Esophagus muscularis mucosa (tissue), 4 donors: ENCODE measurements around the gene DENND2A. TPM values are rescaled to one million over a fixed set of nuclear protein-coding genes. Genes with fewer than 3 reads are reported as not detected.

Source experiments
- DNase-seq: peaks from one replicate; pipeline ENCODE4 v3.0.0-alpha.2; 2017; ENCODE audit errors: extremely low spot score
- H3K27ac ChIP-seq, 4 donors: fragments of 200-600 bp; sonication (generic); replicated peaks in 1 of 4; 1 replicate in 3 of 4; 2 replicates in 1 of 4; pipeline ENCODE4 v1.5.1; 2016 to 2019; ENCODE audit warnings: mild to moderate bottlenecking in 1 of 4
- H3K27me3 ChIP-seq, 4 donors: fragments of 200-600 bp; sonication (generic); one replicate each; pipeline versions ENCODE4 v1.5.1 to v1.6.0; 2016 to 2019
- H3K36me3 ChIP-seq, 4 donors: fragments of 200-600 bp; sonication (generic); one replicate each; pipeline ENCODE4 v1.5.1; 2016 to 2019
- H3K4me1 ChIP-seq, 4 donors: fragments of 200-600 bp; sonication (generic); one replicate each; pipeline ENCODE4 v1.5.1; 2016 to 2019
- H3K4me3 ChIP-seq, 4 donors: fragments of 200-600 bp; sonication (generic); 1 replicate in 2 of 4; 2 replicates in 2 of 4; pipeline ENCODE4 v1.5.1; 2016 to 2019; ENCODE audit warnings: mild to moderate bottlenecking in 4 of 4, moderate library complexity in 1 of 4
- H3K9me3 ChIP-seq, 4 donors: fragments of 200-600 bp; sonication (generic); 1 replicate in 3 of 4; 2 replicates in 1 of 4; pipeline ENCODE4 v1.5.1; 2016 to 2019
- EP300 ChIP-seq: sonication (generic); formaldehyde crosslinking; IDR thresholded peaks from one replicate; pipeline ENCODE4 v1.6.1; 2017; ENCODE audit warnings: antibody characterized with exemption
- POLR2A ChIP-seq: fragments of 450-650 bp; IDR thresholded peaks from one replicate; pipeline ENCODE4 v1.6.1; 2017; ENCODE audit warnings: antibody characterized with exemption, moderate library complexity, mild to moderate bottlenecking, low read depth
- POLR2AphosphoS5 ChIP-seq, 2 donors: sonication (generic); formaldehyde crosslinking; IDR thresholded peaks; one replicate each; pipeline ENCODE4 v1.6.1; 2017; ENCODE audit warnings: antibody characterized with exemption in 2 of 2
- WGBS: methylation state at CpG from one replicate; pipeline ENCODE4 v1.1.5; 2018; 5-methylcytosine and 5-hydroxymethylcytosine counted together
- intact Hi-C: fragments of 100-400 bp; cut with DNase I; formaldehyde crosslinking; loops from one replicate; pipeline ENCODE4 v1.15.1; 2023
- total RNA-seq, 4 donors: library from RNA; depleted of rRNA; stranded (reverse); fragments of >200 nt; gene quantifications; one replicate each; pipeline versions ENCODE4 v1.1.0 to v1.2.1, GENCODE V29; 2016
- TF ChIP-seq, protein P1 (sequence below), 3 experiments: fragments of 200-600 bp in 2 of 3; fragments of 450-650 bp in 1 of 3; sonication (generic) in 2 of 3; IDR thresholded peaks; one replicate each; pipeline ENCODE4 v1.5.1; 2017 to 2019; ENCODE audit warnings: antibody characterized with exemption in 3 of 3, mild to moderate bottlenecking in 2 of 3, moderate library complexity in 1 of 3

DENND2A gene
- total RNA-seq, 4 donors from 2014 or later: 46.4 to 77.2 (median 59.2) TPM

DNA sequence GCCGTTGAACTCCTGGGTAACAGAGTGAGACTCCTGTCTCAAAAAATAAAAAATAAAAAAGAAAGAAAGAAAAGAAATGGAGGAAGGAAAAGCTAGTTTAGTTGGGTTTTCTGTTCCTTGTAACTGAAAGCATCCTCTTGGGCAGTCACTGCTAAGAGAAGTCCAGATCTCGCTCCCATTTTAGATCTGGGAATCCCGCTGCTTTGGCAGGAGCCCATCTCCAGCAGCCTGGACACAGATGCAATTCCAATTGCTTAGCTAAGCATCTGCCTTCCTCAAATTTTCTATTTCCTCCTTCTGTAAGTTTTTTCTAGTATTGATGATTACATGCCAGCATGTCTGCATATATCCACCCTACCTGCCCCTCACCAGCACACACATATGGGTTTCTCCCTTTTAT is 54.1 kb downstream of the DENND2A start:
- TF ChIP-seq, protein P1, sequence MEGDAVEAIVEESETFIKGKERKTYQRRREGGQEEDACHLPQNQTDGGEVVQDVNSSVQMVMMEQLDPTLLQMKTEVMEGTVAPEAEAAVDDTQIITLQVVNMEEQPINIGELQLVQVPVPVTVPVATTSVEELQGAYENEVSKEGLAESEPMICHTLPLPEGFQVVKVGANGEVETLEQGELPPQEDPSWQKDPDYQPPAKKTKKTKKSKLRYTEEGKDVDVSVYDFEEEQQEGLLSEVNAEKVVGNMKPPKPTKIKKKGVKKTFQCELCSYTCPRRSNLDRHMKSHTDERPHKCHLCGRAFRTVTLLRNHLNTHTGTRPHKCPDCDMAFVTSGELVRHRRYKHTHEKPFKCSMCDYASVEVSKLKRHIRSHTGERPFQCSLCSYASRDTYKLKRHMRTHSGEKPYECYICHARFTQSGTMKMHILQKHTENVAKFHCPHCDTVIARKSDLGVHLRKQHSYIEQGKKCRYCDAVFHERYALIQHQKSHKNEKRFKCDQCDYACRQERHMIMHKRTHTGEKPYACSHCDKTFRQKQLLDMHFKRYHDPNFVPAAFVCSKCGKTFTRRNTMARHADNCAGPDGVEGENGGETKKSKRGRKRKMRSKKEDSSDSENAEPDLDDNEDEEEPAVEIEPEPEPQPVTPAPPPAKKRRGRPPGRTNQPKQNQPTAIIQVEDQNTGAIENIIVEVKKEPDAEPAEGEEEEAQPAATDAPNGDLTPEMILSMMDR (IDR thresholded peaks at IDR 0.05): no peak
- TF ChIP-seq POLR2AphosphoS5 (IDR thresholded peaks at IDR 0.05) (no peak), POLR2A (no peak), EP300 (no peak)
- Histone ChIP-seq H3K27me3 (no peaks in the 10 kb centered on the region), H3K4me1 (peaks cover 0 to 8% (median 8%) of the 10 kb centered on the region in 4 donors), H3K36me3 (peaks cover 24 to 68% (median 52%) of the 10 kb centered on the region in 4 donors), H3K9me3 (no peaks in the 10 kb centered on the region), H3K27ac (no peak overlapping the region), H3K4me3 (no peak overlapping the region)
- intact Hi-C loops: no loop called here
- DNase-seq: no peak
- 80% methylated on average over 3 of the region's 3 CpGs for WGBS

DNA sequence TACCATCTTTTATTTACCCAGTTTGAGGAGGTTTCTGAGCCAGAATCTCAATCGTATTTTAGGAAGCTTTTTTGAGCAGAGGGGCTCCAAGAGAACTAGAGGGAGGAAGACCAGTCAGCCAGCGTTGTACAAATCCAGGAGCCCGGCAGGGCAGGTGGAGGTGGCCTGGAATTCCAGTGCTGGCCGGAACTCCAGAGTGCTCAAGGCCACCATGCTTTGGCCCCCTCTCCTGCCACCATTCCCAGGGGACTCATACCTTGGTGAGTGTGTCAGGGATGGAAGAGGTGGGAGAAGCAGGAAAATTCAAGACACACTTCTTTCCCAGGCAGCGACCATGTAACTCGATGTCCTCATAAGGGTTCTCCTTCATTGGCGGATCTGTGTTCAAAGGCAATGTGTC is 55.3 kb downstream of the DENND2A start:
- peaks cover 0 to 5% (median 0%) of the 10 kb centered on the region in 4 donors for H3K4me1 ChIP-seq
- intact Hi-C loops: no loop called here
- H3K27me3 ChIP-seq: no peaks in the 10 kb centered on the region
- no peak overlapping the region for H3K4me3 ChIP-seq
- no peak for DNase-seq
- TF ChIP-seq EP300 (no peak), POLR2AphosphoS5 (IDR thresholded peaks at IDR 0.05) (no peak), POLR2A (no peak)
- TF ChIP-seq, protein P1 (IDR thresholded peaks at IDR 0.05): no peak
- H3K9me3 ChIP-seq: no peaks in the 10 kb centered on the region
- H3K27ac ChIP-seq: no peak overlapping the region
- 94% methylated on average over 6 of the region's 7 CpGs for WGBS
- H3K36me3 ChIP-seq: peaks cover 29 to 77% (median 62%) of the 10 kb centered on the region in 4 donors

DNA sequence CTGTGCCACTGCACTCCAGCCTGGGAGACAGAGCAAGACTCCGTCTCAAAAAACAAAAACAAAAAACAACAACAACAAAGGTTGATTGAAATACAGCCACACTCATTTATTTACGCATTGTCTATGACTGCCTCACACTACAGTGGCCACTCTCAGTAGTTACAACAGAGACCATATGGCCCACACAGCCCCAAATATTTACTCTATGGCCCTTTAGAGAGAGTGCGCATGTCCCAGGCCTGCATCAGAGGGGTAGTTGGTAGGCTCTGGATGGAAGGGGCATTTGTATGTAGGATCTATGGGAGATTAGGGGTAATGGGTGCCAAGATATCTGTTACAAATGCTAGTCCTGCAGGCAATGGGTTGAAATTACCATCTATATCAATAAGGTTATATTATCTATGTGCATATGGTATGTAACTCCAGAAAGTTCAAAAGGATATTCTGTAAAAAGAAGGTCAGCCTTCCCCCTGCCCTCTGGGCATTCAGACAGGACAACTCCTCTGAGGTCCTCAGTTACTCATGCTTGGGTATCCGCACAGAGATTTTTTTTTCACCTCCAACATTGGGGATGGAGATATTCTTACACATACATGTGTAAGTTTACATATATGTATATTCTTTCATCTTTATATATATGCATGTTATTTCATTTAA is 56.3 kb downstream of the DENND2A start:
- peaks cover 29 to 82% (median 65%) of the 10 kb centered on the region in 4 donors for H3K36me3 ChIP-seq
- no peak overlapping the region for H3K27ac ChIP-seq
- no peak overlapping the region for H3K4me3 ChIP-seq
- H3K4me1 ChIP-seq: peaks cover 0 to 2% (median 0%) of the 10 kb centered on the region in 4 donors
- H3K9me3 ChIP-seq: no peaks in the 10 kb centered on the region
- intact Hi-C loops: no loop called here
- no peak for DNase-seq
- TF ChIP-seq, protein P1 (IDR thresholded peaks at IDR 0.05): no peak
- TF ChIP-seq EP300: no peak
- no peak for TF ChIP-seq POLR2AphosphoS5 (IDR thresholded peaks at IDR 0.05)
- TF ChIP-seq POLR2A: no peak
- H3K27me3 ChIP-seq: no peaks in the 10 kb centered on the region
- WGBS: 98% methylated on average over 4 of the region's 4 CpGs

DNA sequence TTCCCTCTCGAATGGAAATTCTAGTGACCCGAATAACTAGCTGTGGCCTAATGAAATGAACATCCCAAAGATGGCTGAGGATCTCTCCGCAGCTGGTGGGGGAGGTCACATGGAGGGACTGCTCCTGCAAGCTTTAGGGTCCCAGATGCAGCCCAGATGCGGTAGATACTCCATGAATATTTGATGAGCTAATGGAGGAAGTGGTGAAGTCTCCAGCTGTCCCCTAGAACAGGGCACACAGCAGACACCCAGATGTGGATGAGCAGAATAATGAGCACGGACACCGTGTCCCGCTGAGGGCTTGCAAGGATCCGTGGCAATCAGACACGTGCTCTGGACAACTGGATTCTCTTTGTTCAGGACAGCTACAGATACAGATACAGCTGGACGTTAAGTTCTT is 59.2 kb downstream of the DENND2A start:
- H3K4me1 ChIP-seq: no peaks in the 10 kb centered on the region
- H3K36me3 ChIP-seq: peaks cover 29 to 92% (median 59%) of the 10 kb centered on the region in 4 donors
- no peak for TF ChIP-seq POLR2AphosphoS5 (IDR thresholded peaks at IDR 0.05)
- no peak for TF ChIP-seq EP300
- TF ChIP-seq POLR2A: no peak
- TF ChIP-seq, protein P1 (IDR thresholded peaks at IDR 0.05): no peak
- no peaks in the 10 kb centered on the region for H3K9me3 ChIP-seq
- no peaks in the 10 kb centered on the region for H3K27me3 ChIP-seq
- H3K27ac ChIP-seq: no peak overlapping the region
- no peak for DNase-seq
- intact Hi-C loops: no loop called here
- no peak overlapping the region for H3K4me3 ChIP-seq
- 82% methylated on average over 10 of the region's 10 CpGs for WGBS

DNA sequence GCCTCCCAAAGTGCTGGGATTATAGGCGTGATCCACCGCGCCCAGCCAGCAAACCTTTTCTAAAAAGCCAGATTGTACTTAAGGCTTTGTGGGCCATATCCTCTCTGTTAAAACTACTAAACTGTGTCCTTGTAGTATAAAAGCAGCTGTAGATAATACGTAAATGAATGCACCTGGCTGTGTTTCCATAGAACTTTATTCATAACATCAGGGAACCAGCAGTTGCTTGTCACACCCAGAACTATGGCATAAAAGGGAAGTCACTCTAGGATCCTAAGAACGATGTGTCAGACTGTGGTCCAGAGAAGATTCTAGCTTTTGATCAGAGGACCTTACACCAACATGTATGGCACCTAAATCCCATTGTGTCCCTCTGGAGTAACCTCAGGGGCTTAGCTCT is 63.0 kb downstream of the DENND2A start:
- H3K27me3 ChIP-seq: no peaks in the 10 kb centered on the region
- DNase-seq: no peak
- H3K9me3 ChIP-seq: no peaks in the 10 kb centered on the region
- peaks cover 10 to 73% (median 48%) of the 10 kb centered on the region in 4 donors for H3K36me3 ChIP-seq
- no peaks in the 10 kb centered on the region for H3K4me1 ChIP-seq
- WGBS: 96% methylated on average over 5 of the region's 5 CpGs
- no peak overlapping the region for H3K27ac ChIP-seq
- H3K4me3 ChIP-seq: no peak overlapping the region
- intact Hi-C loops: no loop called here
- TF ChIP-seq POLR2A (no peak), EP300 (no peak), POLR2AphosphoS5 (IDR thresholded peaks at IDR 0.05) (no peak)
- TF ChIP-seq, protein P1 (IDR thresholded peaks at IDR 0.05): no peak
